ENCODE data around the gene PNPLA6.

The PNPLA6 gene

GRCh38 chr19:7522072-7522922 is 13.2 kb upstream of the PNPLA6 start, which contains the start of gene MCOLN1:
Gene MCOLN1 (plus strand): TSS chr19:7522624. CDS start chr19:7522751, 127 bp downstream.
- H3K27ac ChIP-seq (ENCODE audit: low read depth, low read length), result no peak within 1 kb of the TSS
- no peaks in the 10 kb centered on the region for H3K27me3 ChIP-seq (ENCODE audit: insufficient read depth, low read length, poor library complexity)
- H3K9ac ChIP-seq (ENCODE audit: low read length), result peak within 1 kb of the TSS; percentile 67
- H2BK5ac ChIP-seq (ENCODE audit: low read length), result no peak within 1 kb of the TSS
- no CpG with 5 or more reads among the region's 65 CpGs for WGBS (ENCODE audit: extremely low coverage, insufficient coverage, low lambda C conversion rate)
- DNase-seq, result peak; percentile 98
- H3K79me1 ChIP-seq (ENCODE audit: low read length), result no peaks in the 10 kb centered on the region
- peak within 1 kb of the TSS; percentile 18 for H3K18ac ChIP-seq (ENCODE audit: low read length)
- H2BK120ac ChIP-seq (ENCODE audit: low read depth, low read length), result no peak within 1 kb of the TSS
- peaks cover 3% of the 10 kb centered on the region for H3K4me1 ChIP-seq (ENCODE audit: control insufficient read depth, low read depth, low read length)
- H2AK5ac ChIP-seq (ENCODE audit: low read length), result no peak within 1 kb of the TSS
- H3K56ac ChIP-seq (ENCODE audit: low read length), result peak within 1 kb of the TSS; percentile 86
- no peaks in the 10 kb centered on the region for H3K36me3 ChIP-seq (ENCODE audit: control insufficient read depth, insufficient read depth, low read length)
- peak within 1 kb of the TSS; percentile 8 for H3K4ac ChIP-seq (ENCODE audit: low read depth, low read length)
- H3K4me2 ChIP-seq (ENCODE audit: low read length), result peak within 1 kb of the TSS; percentile 84
- peak within 1 kb of the TSS; percentile 69 for H3K4me3 ChIP-seq (ENCODE audit: low read length)
- H3K23ac ChIP-seq (ENCODE audit: low read length), result no peak within 1 kb of the TSS
- no peaks in the 10 kb centered on the region for H3K79me2 ChIP-seq (ENCODE audit: control insufficient read depth, insufficient read depth, low read length)
- no peak within 1 kb of the TSS for H2BK15ac ChIP-seq (replicated peaks; ENCODE audit: low read depth)
- H4K5ac ChIP-seq (ENCODE audit: low read length), result no peak within 1 kb of the TSS
- H4K8ac ChIP-seq (ENCODE audit: low read depth, low read length), result no peak within 1 kb of the TSS

GRCh38 chr19:7522923-7523667 is 12.4 kb upstream of the PNPLA6 start:
- Histone ChIP-seq H3K36me3 (ENCODE audit: control insufficient read depth, insufficient read depth, low read length) (no peaks in the 10 kb centered on the region), H3K56ac (ENCODE audit: low read length) (peak overlapping the region; percentile 83), H3K27me3 (ENCODE audit: insufficient read depth, low read length, poor library complexity) (no peaks in the 10 kb centered on the region), H2BK5ac (ENCODE audit: low read length) (no peak overlapping the region), H4K8ac (ENCODE audit: low read depth, low read length) (no peak overlapping the region), H3K9ac (ENCODE audit: low read length) (peak overlapping the region; percentile 62), H2BK15ac (replicated peaks; ENCODE audit: low read depth) (no peak overlapping the region), H3K4me2 (ENCODE audit: low read length) (peak overlapping the region; percentile 84), H3K79me2 (ENCODE audit: control insufficient read depth, insufficient read depth, low read length) (no peaks in the 10 kb centered on the region), H3K4me1 (ENCODE audit: control insufficient read depth, low read depth, low read length) (peaks cover 3% of the 10 kb centered on the region), H3K79me1 (ENCODE audit: low read length) (no peaks in the 10 kb centered on the region), H2AK5ac (ENCODE audit: low read length) (no peak overlapping the region), H3K23ac (ENCODE audit: low read length) (no peak overlapping the region), H3K18ac (ENCODE audit: low read length) (no peak overlapping the region), H3K4me3 (ENCODE audit: low read length) (peak overlapping the region; percentile 69), H3K27ac (ENCODE audit: low read depth, low read length) (no peak overlapping the region), H2BK120ac (ENCODE audit: low read depth, low read length) (no peak overlapping the region), H3K4ac (ENCODE audit: low read depth, low read length) (no peak overlapping the region), H4K5ac (ENCODE audit: low read length) (no peak overlapping the region)
- WGBS (ENCODE audit: extremely low coverage, insufficient coverage, low lambda C conversion rate), result no CpG with 5 or more reads among the region's 23 CpGs
- DNase-seq, result no peak

GRCh38 chr19:7524523-7524922 is 11.0 kb upstream of the PNPLA6 start:
- Histone ChIP-seq H3K56ac (ENCODE audit: low read length) (no peak overlapping the region), H3K79me1 (ENCODE audit: low read length) (no peaks in the 10 kb centered on the region), H4K8ac (ENCODE audit: low read depth, low read length) (no peak overlapping the region), H3K27ac (ENCODE audit: low read depth, low read length) (no peak overlapping the region), H2AK5ac (ENCODE audit: low read length) (no peak overlapping the region), H3K23ac (ENCODE audit: low read length) (no peak overlapping the region), H4K5ac (ENCODE audit: low read length) (no peak overlapping the region), H3K9ac (ENCODE audit: low read length) (no peak overlapping the region), H2BK15ac (replicated peaks; ENCODE audit: low read depth) (no peak overlapping the region), H3K4ac (ENCODE audit: low read depth, low read length) (no peak overlapping the region), H2BK5ac (ENCODE audit: low read length) (no peak overlapping the region), H3K36me3 (ENCODE audit: control insufficient read depth, insufficient read depth, low read length) (no peaks in the 10 kb centered on the region), H3K4me3 (ENCODE audit: low read length) (no peak overlapping the region), H3K27me3 (ENCODE audit: insufficient read depth, low read length, poor library complexity) (no peaks in the 10 kb centered on the region), H3K18ac (ENCODE audit: low read length) (no peak overlapping the region), H2BK120ac (ENCODE audit: low read depth, low read length) (no peak overlapping the region), H3K4me2 (ENCODE audit: low read length) (no peak overlapping the region), H3K4me1 (ENCODE audit: control insufficient read depth, low read depth, low read length) (peaks cover 3% of the 10 kb centered on the region), H3K79me2 (ENCODE audit: control insufficient read depth, insufficient read depth, low read length) (no peaks in the 10 kb centered on the region)
- no CpG with 5 or more reads among the region's 5 CpGs for WGBS (ENCODE audit: extremely low coverage, insufficient coverage, low lambda C conversion rate)
- no peak for DNase-seq

GRCh38 chr19:7524992-7525739 is 10.4 kb upstream of the PNPLA6 start:
- no peak overlapping the region for H2BK5ac ChIP-seq (ENCODE audit: low read length)
- H3K9ac ChIP-seq (ENCODE audit: low read length), result no peak overlapping the region
- no peak overlapping the region for H3K4me3 ChIP-seq (ENCODE audit: low read length)
- H3K79me2 ChIP-seq (ENCODE audit: control insufficient read depth, insufficient read depth, low read length), result no peaks in the 10 kb centered on the region
- no peak overlapping the region for H2AK5ac ChIP-seq (ENCODE audit: low read length)
- H3K4me1 ChIP-seq (ENCODE audit: control insufficient read depth, low read depth, low read length), result peaks cover 3% of the 10 kb centered on the region
- no CpG with 5 or more reads among the region's 20 CpGs for WGBS (ENCODE audit: extremely low coverage, insufficient coverage, low lambda C conversion rate)
- no peak overlapping the region for H3K4ac ChIP-seq (ENCODE audit: low read depth, low read length)
- no peak overlapping the region for H3K18ac ChIP-seq (ENCODE audit: low read length)
- no peak overlapping the region for H2BK15ac ChIP-seq (replicated peaks; ENCODE audit: low read depth)
- no peak overlapping the region for H4K5ac ChIP-seq (ENCODE audit: low read length)
- no peak overlapping the region for H2BK120ac ChIP-seq (ENCODE audit: low read depth, low read length)
- H3K36me3 ChIP-seq (ENCODE audit: control insufficient read depth, insufficient read depth, low read length), result no peaks in the 10 kb centered on the region
- H3K27ac ChIP-seq (ENCODE audit: low read depth, low read length), result no peak overlapping the region
- no peak overlapping the region for H4K8ac ChIP-seq (ENCODE audit: low read depth, low read length)
- no peak for DNase-seq
- no peaks in the 10 kb centered on the region for H3K79me1 ChIP-seq (ENCODE audit: low read length)
- H3K56ac ChIP-seq (ENCODE audit: low read length), result no peak overlapping the region
- no peak overlapping the region for H3K23ac ChIP-seq (ENCODE audit: low read length)
- H3K4me2 ChIP-seq (ENCODE audit: low read length), result no peak overlapping the region
- no peaks in the 10 kb centered on the region for H3K27me3 ChIP-seq (ENCODE audit: insufficient read depth, low read length, poor library complexity)

- no peak overlapping the region for H3K56ac ChIP-seq (ENCODE audit: low read length)
- H3K4me1 ChIP-seq (ENCODE audit: control insufficient read depth, low read depth, low read length), result peaks cover 3% of the 10 kb centered on the region
- H4K8ac ChIP-seq (ENCODE audit: low read depth, low read length), result no peak overlapping the region
- DNase-seq, result no peak
- no peak overlapping the region for H3K27ac ChIP-seq (ENCODE audit: low read depth, low read length)
- H3K4me2 ChIP-seq (ENCODE audit: low read length), result no peak overlapping the region
- no peaks in the 10 kb centered on the region for H3K79me2 ChIP-seq (ENCODE audit: control insufficient read depth, insufficient read depth, low read length)
- WGBS (ENCODE audit: extremely low coverage, insufficient coverage, low lambda C conversion rate), result no CpG with 5 or more reads among the region's 31 CpGs
- H2BK120ac ChIP-seq (ENCODE audit: low read depth, low read length), result no peak overlapping the region
- no peaks in the 10 kb centered on the region for H3K36me3 ChIP-seq (ENCODE audit: control insufficient read depth, insufficient read depth, low read length)
- H2BK15ac ChIP-seq (replicated peaks; ENCODE audit: low read depth), result no peak overlapping the region
- H3K79me1 ChIP-seq (ENCODE audit: low read length), result no peaks in the 10 kb centered on the region
- H2BK5ac ChIP-seq (ENCODE audit: low read length), result no peak overlapping the region
- no peaks in the 10 kb centered on the region for H3K27me3 ChIP-seq (ENCODE audit: insufficient read depth, low read length, poor library complexity)
- H3K23ac ChIP-seq (ENCODE audit: low read length), result no peak overlapping the region
- no peak overlapping the region for H3K4me3 ChIP-seq (ENCODE audit: low read length)
- H3K4ac ChIP-seq (ENCODE audit: low read depth, low read length), result no peak overlapping the region
- no peak overlapping the region for H4K5ac ChIP-seq (ENCODE audit: low read length)
- no peak overlapping the region for H2AK5ac ChIP-seq (ENCODE audit: low read length)
- no peak overlapping the region for H3K9ac ChIP-seq (ENCODE audit: low read length)
- no peak overlapping the region for H3K18ac ChIP-seq (ENCODE audit: low read length)
Measured at GRCh38 chr19:7526059-7526929, 9.2 kb upstream of the PNPLA6 start.

Measured in mesendoderm (in vitro differentiated cells).